ENCODE measurements around the gene CROCC2. TPM values are rescaled to one million over a fixed set of nuclear protein-coding genes. Genes with fewer than 3 reads are reported as not detected.

CROCC2 gene
- total RNA-seq, 1 experiment from 2014 or later, result not detected

- TF ChIP-seq POLR2AphosphoS5 (IDR thresholded peaks at IDR 0.05; ENCODE audit: low read depth, low read length) (no peak), ZFX (IDR thresholded peaks at IDR 0.05) (no peak)
These were observed 43.9 kb downstream of the CROCC2 start (continued) for GRCh38 chr2:240949791-240950705.

GRCh38 chr2:240951045-240951594 lies 45.0 kb downstream of the CROCC2 start:
- Histone ChIP-seq H3K9ac (ENCODE audit: low read length) (no peak overlapping the region), H3K27me3 (ENCODE audit: insufficient read depth, low read length) (peaks cover 10% of the 10 kb centered on the region), H3K4me1 (ENCODE audit: control insufficient read depth in 1 of 2, insufficient read depth in 2 of 2, low read length in 2 of 2) (peaks cover 5 to 11% of the 10 kb centered on the region in 2 experiments; a peak in 3 of 4 replicates), H2AFZ (ENCODE audit: low read depth, low read length, poor library complexity, severe bottlenecking) (no peak overlapping the region), H4K20me1 (ENCODE audit: insufficient read depth) (no peaks in the 10 kb centered on the region), H3K27ac (ENCODE audit: low read depth, low read length) (no peak overlapping the region), H3K36me3 (ENCODE audit: control insufficient read depth in 1 of 2, insufficient read depth in 2 of 2, low read length in 2 of 2) (no peaks in the 10 kb centered on the region), H3K9me2 (ENCODE audit: insufficient read depth) (no peaks in the 10 kb centered on the region), H3K79me2 (ENCODE audit: insufficient read depth, low read length) (no peaks in the 10 kb centered on the region), H3K4me3 (replicated peaks in 1 of 2; ENCODE audit: low read depth in 1 of 2, low read length in 2 of 2) (no peak overlapping the region), H3K9me3 (ENCODE audit: control insufficient read depth in 1 of 2, insufficient read depth in 1 of 2, low read depth in 1 of 2, low read length in 2 of 2) (no peaks in the 10 kb centered on the region), H3K4me2 (ENCODE audit: low read length) (no peak overlapping the region)
- DNase-seq (ENCODE audit: low read depth, low spot score), result no peak
- TF ChIP-seq SRF (IDR thresholded peaks at IDR 0.05; ENCODE audit: low read depth), result no peak
- TF ChIP-seq RAD21 (IDR thresholded peaks at IDR 0.05; ENCODE audit: low read depth), result no peak
- TF ChIP-seq SP1 (IDR thresholded peaks at IDR 0.05; ENCODE audit: low read depth), result no peak
- TF ChIP-seq MAX (IDR thresholded peaks at IDR 0.05), result no peak
- intact Hi-C loops (cut with micrococcal nuclease), result no loop called here
- CTCF ChIA-PET, result no interaction called here
- POLR2A ChIA-PET, result no interaction called here
- no peak for ATAC-seq
- RAD21 ChIA-PET (ENCODE audit: low non-redundant PET in 1 of 2, low total read pairs in 2 of 2, uncharacterized antibody in 2 of 2, unreplicated experiment in 2 of 2), result no interaction called here
- BruUV-seq (replicated peaks), result no TSS peak
